HG03571 (cell line): ENCODE measurements around the gene CSDE1.
"Not testable (repeated sequence)": the region's sequence is repeated elsewhere in the genome, so short reads cannot be mapped to it uniquely, and the experiment has no call there.

ENCODE experiments used
- ATAC-seq: cut with Tn5 transposase; IDR thresholded peaks from one replicate; pipeline ENCODE4 v1.9.1; 2021; ENCODE audit not compliant: unreplicated experiment

CSDE1 gene

DNA sequence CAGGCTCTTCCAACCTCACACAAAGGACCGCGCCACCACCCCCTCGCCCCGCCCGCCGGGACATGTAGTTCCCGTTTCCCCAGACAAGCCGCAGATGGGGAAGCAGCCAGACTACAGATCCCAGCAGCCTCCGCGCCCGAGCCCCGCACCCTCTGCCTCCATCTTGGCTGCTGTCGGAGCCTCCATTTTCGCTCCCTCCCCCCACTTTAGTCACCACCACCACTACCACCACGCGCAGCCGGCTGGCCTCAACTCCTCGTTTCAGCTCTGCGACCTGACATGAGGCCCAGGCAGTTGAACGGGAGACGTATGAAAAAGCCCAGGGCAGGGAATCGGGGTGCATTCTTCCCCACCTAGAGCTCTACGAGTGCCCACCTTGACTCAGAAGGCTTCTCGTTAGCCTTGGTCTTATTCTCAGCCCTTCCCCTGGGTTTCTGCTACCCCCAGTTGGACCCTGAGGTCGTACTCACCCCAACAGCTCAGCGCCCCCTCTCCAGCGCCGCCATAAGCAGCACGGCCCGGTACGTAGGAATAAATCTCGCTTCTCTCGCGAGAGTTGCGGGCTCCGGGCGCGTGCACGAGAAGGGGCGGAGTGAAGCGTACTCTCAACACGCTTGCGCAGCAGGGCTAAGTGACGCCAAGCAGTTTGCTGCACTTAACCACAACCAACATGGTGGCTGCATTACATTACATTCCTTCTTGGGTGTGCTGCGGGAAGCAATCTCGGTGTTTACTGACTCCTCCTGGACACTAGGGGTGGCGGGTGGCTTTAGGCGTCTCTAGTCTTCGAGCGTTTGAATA, at the start of gene CSDE1:
TSS of gene CSDE1 (minus strand) at position 530 of the 801 bp plus-strand sequence. CDS start 18,094 bp downstream, outside the sequence.
- peak; percentile 84 for ATAC-seq

DNA sequence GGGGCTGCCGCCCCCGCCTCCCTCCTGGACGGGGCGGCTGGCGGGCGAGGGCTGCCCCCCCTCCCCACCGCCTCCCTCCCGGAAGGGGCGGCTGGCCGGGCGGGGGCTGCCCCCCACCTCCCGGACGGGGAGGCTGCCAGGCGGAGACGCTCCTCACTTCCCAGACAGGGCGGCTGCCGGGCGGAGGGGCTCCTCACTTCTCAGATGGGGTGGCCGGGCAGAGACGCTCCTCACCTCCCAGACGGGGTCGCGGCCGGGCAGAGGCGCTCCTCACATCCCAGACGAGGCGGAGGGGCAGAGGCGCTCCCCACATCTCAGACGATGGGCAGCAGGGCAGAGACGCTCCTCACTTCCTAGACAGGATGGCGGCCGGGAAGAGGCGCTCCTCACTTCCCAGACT, 46.7 kb upstream of the CSDE1 start:
- ATAC-seq = not testable (repeated sequence)

DNA sequence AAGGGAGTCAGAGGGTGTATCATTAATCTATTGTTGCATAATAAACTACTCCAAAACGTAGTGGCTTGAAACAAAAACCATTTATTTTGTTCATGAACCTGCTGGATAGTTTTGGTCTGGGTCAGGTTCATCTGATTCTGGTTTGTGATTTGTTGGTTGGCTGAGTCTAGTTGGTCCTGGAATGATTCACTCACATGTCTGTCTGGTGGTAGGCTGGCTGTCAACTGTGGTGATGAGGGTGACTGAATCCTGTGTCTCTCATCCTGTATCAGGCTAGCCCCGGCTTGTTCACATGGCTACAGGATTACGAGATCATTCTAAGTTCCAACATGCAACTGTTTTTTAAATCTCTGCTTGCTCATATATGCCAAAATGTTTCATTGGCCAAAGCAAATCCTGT, 45.2 kb upstream of the CSDE1 start:
- peak; percentile 55 for ATAC-seq

DNA sequence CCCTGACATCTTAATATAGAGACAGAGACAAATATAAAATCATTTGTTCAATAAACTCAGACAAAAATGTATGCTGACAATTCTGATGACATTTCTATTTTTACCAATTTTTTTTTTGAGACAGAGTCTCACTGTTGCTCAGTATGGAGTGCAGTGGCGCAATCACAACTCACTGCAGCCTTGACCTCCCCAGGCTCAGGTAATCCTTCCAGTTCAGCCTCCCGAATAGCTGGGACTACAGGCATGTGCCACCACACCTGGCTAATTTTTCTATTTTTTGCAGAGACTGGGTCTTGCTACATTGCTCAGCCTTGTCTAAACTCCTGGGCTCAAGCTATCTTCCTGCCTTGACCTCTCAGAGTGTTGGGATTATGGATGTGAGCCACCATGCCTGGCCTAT, 36.3 kb upstream of the CSDE1 start:
- no peak for ATAC-seq

DNA sequence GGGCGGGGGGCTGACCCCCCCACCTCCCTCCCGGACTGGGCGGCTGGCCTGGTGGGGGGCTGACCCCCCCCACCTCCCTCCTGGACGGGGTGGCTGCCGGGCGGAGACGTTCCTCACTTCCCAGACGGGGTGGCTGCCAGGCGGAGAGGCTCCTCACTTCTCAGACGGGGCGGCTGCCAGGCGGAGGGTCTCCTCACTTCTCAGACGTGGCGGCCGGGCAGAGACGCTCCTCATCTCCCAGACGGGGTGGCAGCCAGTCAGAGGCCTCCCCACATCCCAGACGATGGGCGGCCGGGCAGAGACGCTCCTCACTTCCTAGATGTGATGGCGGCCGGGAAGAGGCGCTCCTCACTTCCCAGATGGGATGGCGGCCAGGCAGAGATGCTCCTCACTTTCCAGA, 32.8 kb upstream of the CSDE1 start:
- not testable (repeated sequence) for ATAC-seq

DNA sequence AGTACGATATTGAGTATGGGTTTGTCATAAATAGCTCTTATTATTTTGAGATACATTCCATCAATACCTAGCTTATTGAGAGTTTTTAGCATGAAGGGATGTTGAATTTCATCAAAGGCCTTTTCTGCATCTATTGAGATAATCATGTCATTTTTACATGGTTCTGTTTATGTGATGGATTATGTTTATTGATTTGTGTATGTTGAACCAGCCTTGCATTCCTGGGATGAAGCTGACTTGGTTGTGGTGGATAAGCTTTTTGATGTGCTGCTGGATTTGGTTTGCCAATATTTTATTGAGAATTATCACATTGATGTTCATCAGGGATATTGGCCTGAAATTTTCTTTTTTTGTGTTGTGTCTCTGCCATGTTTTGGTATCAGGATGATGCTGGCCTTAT, 28.7 kb upstream of the CSDE1 start:
- not testable (repeated sequence) for ATAC-seq

DNA sequence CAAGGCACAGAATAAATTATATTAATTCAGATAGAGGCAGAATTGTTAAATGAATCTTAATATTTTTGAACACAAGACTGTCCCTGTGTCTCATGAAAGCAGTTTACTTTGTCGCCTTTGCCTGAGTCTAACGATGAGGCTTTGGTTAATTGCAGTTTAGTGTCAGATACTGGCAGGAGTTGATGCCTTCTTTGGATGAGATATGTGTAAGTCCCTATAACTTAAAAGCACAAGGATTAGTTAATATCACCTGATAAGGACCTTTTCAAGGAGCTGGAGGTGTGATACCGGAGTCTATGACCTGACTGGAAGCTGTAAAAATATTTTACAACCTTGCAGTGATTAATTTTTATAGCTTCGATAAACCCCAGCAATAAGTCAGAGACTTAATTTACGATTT, 24.7 kb upstream of the CSDE1 start:
- ATAC-seq = no peak

DNA sequence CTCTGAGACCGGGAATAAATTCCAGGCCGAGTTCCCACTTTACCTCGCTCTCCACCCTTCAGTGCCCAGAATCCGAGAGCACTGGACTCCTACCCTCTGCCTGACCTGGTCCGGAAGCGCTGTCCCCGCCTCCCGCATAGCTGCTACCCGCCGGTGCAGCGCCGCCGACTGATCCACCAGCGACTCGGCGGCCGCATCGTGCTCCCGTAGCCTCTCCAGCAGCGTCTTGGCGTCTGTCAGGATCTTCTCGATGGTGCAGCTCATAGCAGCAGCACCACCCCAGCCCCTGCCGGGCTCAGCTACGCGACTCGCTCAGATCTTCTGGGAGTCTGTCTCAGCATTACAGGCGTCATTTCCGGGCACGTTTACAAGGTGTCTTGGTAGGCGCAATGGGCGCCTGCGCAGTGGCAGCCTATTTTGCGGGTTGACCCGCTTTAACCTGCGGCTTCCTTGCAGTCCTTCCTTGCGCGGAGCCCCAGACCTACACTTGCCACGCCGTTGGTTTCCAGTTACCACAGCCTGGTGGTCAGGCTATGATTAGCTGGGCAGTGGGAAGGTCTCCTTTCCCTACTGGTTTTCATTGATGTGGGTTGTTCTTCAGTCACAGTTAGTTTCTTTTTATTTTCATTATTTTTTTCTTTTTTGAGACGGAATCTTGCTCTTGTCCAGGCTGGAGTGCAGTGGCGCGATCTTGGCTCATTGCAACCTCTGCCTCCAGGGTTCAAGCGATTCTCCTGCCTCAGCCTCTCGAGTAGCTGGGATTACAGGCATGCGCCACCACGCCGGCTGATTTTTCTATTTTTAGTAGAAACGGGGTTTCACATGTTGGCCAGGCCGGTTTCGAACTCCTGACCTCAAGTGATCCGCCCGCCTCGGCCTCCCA, 22.8 kb upstream of the CSDE1 start, which contains the start of gene SIKE1:
TSS of gene SIKE1 (minus strand) at position 342 of the 883 bp plus-strand sequence. CDS start at position 264, 78 bp downstream.
- ATAC-seq = peak; percentile 97

DNA sequence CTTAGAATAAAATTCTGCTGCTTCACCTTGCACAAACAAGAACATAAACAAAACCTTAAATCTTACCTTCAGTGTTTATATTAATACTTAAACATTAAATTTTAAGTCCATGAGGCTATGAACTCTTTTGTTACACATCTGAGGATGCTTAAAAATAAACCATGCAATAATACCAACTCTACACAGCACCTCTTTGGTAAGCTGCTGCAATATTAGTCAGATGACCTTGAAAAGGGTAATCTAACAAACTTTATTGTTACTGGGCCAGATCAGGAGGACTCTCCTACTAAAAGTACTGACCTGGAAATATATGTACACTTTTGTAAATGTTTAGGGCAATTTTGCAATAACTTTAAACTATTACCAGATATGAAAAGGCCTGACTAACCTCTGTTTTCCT, 21.9 kb upstream of the CSDE1 start:
- no peak for ATAC-seq

DNA sequence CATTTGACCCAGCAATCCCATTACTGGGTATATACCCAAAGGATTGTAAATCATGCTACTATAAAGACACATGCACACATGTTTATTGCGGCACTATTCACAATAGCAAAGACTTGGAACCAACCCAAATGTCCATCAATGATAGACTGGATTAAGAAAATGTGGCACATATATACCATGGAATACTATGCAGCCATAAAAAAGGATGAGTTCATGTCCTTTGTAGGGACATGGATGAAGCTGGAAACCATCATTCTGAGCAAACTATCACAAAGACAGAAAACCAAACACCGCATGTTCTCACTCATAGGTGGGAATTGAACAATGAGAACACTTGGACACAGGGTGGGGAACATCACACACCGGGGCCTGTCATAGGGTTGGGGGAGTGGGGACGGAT, 18.9 kb upstream of the CSDE1 start:
- not testable (repeated sequence) for ATAC-seq

DNA sequence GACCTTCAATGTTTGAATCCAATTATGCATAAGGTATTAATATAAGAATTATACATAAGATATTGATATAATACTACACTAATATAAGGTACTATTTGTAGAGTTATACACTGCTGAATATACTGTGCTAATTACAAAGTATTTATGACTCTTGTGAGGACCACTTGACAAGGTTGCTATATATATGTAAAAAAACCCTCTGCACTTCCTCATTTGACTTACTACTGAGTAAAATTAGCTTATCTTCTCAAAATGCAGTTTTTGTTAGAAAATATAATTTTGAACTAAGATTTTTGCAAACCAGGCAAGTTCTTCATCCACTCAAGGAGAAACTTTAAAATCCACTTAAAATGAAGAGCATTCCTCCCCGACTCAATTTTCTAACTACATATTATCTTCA, 14.2 kb upstream of the CSDE1 start:
- ATAC-seq = no peak

DNA sequence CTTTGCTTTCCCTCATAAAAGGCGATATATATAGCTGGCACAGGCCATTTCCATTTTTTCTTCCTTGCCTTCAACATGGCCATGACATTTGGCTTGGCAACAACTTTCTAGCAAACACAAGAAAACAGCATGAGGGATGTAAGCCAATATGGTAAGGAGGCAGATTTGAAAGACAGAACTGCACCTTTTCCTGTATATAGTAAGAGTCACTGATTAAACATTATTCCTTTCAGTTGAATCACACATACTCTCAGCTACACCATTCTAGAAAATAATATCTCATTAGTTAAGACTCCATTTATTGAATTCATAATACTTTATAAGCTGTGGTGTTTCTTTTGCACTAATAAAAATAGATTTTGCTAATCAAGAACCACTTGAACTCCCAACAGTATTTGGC, 13.2 kb upstream of the CSDE1 start:
- no peak for ATAC-seq

DNA sequence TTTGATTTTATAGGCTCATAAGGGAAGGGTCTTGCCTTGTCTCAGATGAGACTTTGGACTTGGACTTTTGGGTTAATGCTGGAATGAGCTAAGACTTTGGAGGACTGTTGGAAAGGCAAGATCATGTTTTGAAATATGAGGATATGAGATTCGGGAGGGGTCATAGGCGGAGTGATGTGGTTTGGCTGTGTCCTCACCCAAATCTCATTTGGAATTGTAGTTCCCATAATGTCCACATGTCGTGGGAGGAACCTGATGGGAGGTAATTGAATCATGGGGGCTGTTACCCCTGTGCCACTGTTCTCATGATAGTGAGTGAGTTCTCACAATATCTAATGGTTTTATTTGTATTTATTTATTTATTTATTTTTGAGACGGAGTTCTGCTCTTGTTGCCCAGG, 6.9 kb upstream of the CSDE1 start:
- no peak for ATAC-seq

DNA sequence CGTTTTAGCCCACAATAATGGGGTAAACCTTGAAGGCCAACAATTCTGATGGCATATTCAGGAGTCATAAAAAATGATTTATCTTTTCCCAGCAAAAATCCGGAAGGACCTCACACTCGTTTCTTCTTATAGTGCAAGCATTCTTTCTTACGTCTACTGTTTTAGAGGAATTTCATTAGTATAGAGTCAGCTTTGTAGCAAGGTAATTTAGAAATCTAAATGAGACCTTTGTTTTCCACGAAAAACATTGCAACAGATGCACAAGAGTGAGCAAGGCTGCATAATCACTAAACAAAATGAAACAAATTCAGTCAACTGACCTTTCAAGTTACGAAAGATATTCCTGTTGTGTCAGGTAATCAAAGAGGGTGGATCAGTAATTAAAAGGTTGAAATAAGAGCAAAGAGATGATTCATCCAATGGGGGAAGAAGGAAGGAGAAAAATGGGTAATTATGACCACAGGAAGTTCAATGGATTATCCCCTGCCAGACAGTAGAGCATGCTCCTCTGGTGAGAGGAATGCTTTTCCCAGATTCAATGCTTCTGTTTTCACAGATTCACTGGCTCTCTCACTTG, 560 bp upstream of the CSDE1 start:
- ATAC-seq = no peak

DNA sequence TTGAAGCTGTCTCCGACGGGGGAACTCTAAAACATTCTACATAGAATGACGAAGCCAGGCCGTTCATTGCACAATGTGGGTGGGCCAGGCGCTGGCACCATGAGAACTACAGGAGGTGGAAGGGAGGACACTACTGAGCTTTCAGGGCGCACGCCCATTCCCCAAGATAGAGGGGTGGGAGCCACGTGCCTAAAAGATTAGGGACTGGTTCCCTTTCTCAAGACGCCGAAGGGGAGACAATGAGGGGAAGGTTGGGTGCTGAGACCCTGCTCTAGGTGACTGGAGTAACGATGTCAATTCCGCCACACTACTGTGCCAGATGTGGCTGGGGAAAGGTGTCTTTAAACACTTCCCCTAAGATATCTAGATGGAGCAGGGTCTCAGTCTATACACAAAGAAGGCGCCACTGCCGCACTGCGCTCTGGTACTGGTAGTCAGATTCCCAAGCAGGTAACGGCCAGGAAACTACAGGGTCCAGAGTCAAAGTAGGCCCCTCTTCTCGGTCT, 782 bp downstream of the CSDE1 start:
- no peak for ATAC-seq

DNA sequence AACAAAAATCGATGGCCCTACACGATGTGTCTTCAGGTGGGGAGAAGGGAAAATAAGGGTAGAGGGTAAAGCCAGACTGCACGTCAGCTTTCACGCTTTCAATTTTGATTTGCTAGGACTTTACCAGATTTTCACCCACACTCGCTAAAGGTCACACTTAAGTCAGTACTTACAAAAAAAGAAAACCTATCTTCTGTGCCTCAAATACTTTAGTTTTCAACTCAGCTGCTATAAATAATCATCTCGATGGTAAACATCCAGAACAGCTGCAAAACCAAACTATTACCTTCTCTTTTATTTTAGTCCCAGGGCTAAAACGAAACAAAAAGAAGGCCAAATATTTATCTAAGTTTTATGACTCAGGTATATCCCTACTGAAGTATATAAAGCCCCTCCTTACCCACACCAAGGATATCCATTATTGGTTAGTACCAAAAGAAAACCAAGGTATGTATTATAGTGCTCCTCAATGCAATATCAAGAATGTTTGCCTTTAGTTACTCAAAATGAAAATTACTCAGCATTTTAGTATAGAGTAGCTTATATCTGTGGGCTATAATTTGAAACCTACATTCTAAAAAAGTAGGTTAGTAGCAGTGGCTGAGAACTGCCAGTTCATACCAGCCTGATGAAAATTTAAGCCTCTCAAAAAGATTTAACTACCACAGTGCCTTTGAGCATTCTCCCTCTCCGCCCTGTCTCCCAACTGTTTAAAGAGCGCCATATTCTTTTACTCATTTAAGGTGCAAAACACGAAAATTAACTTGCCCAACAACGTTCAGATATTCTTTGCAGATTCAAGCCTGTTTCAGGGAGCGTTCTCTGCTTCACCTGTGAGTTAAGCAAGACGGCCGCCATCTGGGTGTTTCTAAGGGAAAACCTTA, 1.5 kb downstream of the CSDE1 start:
- ATAC-seq = peak; percentile 23

DNA sequence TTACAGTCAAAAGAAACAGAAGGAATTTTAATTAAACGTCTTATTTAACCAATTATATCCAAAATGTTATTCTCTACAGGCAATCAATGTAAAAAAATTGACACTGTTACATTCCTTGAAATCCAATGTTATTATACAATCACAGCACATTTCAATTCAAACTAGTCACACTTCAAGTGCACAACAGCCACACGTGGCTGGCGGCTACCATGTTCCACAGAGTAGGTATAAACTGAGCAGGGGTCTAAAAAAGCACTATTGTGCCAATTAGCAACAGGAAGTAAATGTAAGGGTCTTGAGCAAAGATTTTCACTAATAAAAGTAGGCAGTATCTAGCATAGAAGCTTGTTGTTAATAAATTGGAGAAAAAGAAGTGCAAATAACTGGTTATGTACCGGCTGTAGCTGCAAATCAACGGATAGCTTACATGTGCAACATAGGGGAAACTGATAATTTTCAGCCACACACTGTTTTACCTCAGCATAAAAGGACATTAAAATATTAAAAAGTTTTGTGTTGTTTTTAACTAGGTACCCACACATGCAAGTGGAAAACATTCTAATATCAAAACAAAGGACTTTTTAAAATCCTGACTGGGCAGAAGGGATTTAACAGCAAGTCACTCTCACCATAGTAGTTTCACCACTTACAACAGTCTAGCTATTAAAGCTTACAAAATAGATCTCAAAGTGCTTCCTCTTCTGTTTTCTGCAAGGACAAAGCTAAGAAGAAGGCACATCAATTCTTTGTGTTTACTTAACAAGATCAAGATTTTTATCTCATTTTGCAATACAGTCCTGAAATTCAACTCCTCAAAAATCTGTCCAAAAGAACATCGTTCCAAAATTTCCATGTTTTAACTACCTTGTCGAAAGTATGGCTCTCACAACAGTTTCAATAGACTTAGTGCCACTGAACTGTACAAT, 2.5 kb downstream of the CSDE1 start:
- ATAC-seq = no peak

DNA sequence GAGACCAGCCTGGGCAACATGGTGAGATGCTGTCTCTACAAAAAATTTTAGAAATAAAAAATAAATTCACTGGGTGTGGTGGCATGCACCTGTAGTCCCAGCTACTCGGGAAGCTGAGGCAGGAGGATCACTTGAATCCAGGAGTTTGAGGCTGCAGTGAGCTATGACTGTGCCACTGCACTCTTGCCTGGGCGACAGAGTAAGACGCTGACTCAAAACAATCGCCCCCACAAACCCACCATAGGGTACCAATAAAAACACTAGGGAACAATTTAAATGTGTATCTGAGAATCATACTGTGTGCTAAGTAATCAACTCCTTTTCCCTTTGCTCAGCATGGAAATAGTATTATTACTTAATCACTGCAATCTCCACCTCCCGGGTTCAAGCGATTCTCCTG, 4.1 kb downstream of the CSDE1 start:
- not testable (repeated sequence) for ATAC-seq

DNA sequence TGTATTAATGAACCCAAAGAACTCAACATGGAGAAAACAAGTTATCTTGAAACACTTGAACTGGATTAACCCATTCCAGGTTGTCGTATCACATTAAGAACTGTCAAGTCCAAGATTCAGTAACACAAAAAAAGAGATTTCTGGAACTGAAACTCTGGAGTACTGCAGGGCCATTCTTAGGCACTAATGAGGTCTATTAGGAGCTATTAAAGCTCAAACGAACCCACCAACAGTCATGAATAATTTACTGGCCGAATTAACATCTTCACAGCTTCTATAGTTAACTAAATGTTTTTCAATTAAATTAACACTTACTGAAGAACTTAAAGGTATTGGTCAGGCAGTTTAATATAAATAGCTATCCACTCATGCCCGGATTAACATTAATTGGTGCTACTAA, 4.6 kb downstream of the CSDE1 start:
- ATAC-seq = no peak
